Testis (tissue), 2 donors: ENCODE measurements around the gene LDLRAD4.

ENCODE experiments used
- CTCF ChIP-seq, 3 experiments: fragments of 450-650 bp in 2 of 3; fragments of 200-600 bp in 1 of 3; sonication (generic) in 1 of 3; IDR thresholded peaks; one replicate each; pipeline ENCODE4 v1.5.1; 2016 to 2019; ENCODE audit warnings: antibody characterized with exemption in 3 of 3, mild to moderate bottlenecking in 2 of 3, moderate library complexity in 1 of 3
- POLR2A ChIP-seq: fragments of 450-650 bp; IDR thresholded peaks from one replicate; pipeline ENCODE4 v1.6.1; 2017; ENCODE audit warnings: antibody characterized with exemption, mild to moderate bottlenecking, moderate library complexity

GRCh38 chr18:13201292-13201691 is 17.3 kb upstream of the LDLRAD4 start:
- TF ChIP-seq CTCF (IDR thresholded peaks at IDR 0.05) (no peak), POLR2A (no peak)
